ENCODE data around the gene NADK2. TPM values are rescaled to one million over a fixed set of nuclear protein-coding genes. Genes with fewer than 3 reads are reported as not detected.
"Not testable (repeated sequence)": the region's sequence is repeated elsewhere in the genome, so short reads cannot be mapped to it uniquely, and the experiment has no call there.

The NADK2 gene
- polyA plus RNA-seq, 3 donors: 9.0 to 17.1 (median 14.5) TPM

- WGBS, 3 donors: 96 to 100% (median 97%) methylated on average over 1 of the region's 1 CpG
- no peak overlapping the region for H3K27ac ChIP-seq (ENCODE audit: low read depth, low read length)
Observed at GRCh38 chr5:36222620-36223019, 19.1 kb downstream of the NADK2 start.

- H3K27ac ChIP-seq (ENCODE audit: low read depth, low read length): no peak overlapping the region
- WGBS, 3 donors: 71 to 100% (median 92%) methylated on average over 1 of the region's 1 CpG
Observed at GRCh38 chr5:36217988-36218387, 23.7 kb downstream of the NADK2 start.

- H3K27ac ChIP-seq (ENCODE audit: low read depth, low read length): no peak overlapping the region
Observed at GRCh38 chr5:36217567-36217966, 24.2 kb downstream of the NADK2 start.

GRCh38 chr5:36215910-36216309 is 25.8 kb downstream of the NADK2 start:
- no peak overlapping the region for H3K27ac ChIP-seq (ENCODE audit: low read depth, low read length)
- 61 to 80% (median 62%) methylated on average over 2 of the region's 2 CpGs for WGBS, 3 donors

More at GRCh38 chr5:36217567-36217966, 24.2 kb downstream of the NADK2 start:
- 67 to 92% (median 89%) methylated on average over 1 of the region's 1 CpG for WGBS, 3 donors

- H3K27ac ChIP-seq (ENCODE audit: low read depth, low read length): no peak overlapping the region
- WGBS, 3 donors: 84 to 92% (median 88%) methylated on average over 3 of the region's 3 CpGs
Observed at GRCh38 chr5:36214436-36214835, 27.3 kb downstream of the NADK2 start.

- H3K27ac ChIP-seq (ENCODE audit: low read depth, low read length): no peak overlapping the region
- 95 to 97% (median 96%) methylated on average over 3 of the region's 3 CpGs for WGBS, 3 donors
Observed at GRCh38 chr5:36209664-36210063, 32.1 kb downstream of the NADK2 start.

GRCh38 chr5:36208786-36209185 is 32.9 kb downstream of the NADK2 start:
- 93 to 99% (median 96%) methylated on average over 2 of the region's 2 CpGs for WGBS, 3 donors

GRCh38 chr5:36206913-36207312 is 34.8 kb downstream of the NADK2 start:
- no peak overlapping the region for H3K27ac ChIP-seq (ENCODE audit: low read depth, low read length)

More at GRCh38 chr5:36208786-36209185, 32.9 kb downstream of the NADK2 start:
- H3K27ac ChIP-seq (ENCODE audit: low read depth, low read length): no peak overlapping the region

- no peak overlapping the region for H3K27ac ChIP-seq (ENCODE audit: low read depth, low read length)
- 84 to 94% (median 90%) methylated on average over 2 of the region's 2 CpGs for WGBS, 3 donors
Observed at GRCh38 chr5:36205329-36205728, 36.4 kb downstream of the NADK2 start.

GRCh38 chr5:36202521-36202961 is 39.2 kb downstream of the NADK2 start:
- WGBS, 3 donors: 56 to 65% (median 63%) methylated on average over 3 of the region's 3 CpGs
- H3K27ac ChIP-seq (ENCODE audit: low read depth, low read length): no peak overlapping the region

GRCh38 chr5:36200513-36200912 is 41.2 kb downstream of the NADK2 start:
- H3K27ac ChIP-seq (ENCODE audit: low read depth, low read length): no peak overlapping the region
- WGBS, 3 donors: 86 to 88% (median 88%) methylated on average over 4 of the region's 4 CpGs

GRCh38 chr5:36199620-36200019 is 42.1 kb downstream of the NADK2 start:
- no peak overlapping the region for H3K27ac ChIP-seq (ENCODE audit: low read depth, low read length)
- 70 to 80% (median 72%) methylated on average over 2 of the region's 2 CpGs for WGBS, 3 donors

GRCh38 chr5:36198783-36199182 is 42.9 kb downstream of the NADK2 start:
- WGBS, 3 donors: 56 to 94% (median 85%) methylated on average over 2 to 3 of the region's 3 CpGs
- not testable (repeated sequence) for H3K27ac ChIP-seq (ENCODE audit: low read depth, low read length)

GRCh38 chr5:36198281-36198680 is 43.4 kb downstream of the NADK2 start:
- H3K27ac ChIP-seq (ENCODE audit: low read depth, low read length): no peak overlapping the region

GRCh38 chr5:36193746-36194145 is 48.0 kb downstream of the NADK2 start:
- WGBS, 3 donors: 67 to 97% (median 96%) methylated on average over 5 of the region's 5 CpGs
- no peak overlapping the region for H3K27ac ChIP-seq (ENCODE audit: low read depth, low read length)

GRCh38 chr5:36184408-36184807 is 57.3 kb downstream of the NADK2 start:
- not testable (repeated sequence) for H3K27ac ChIP-seq (ENCODE audit: low read depth, low read length)
- 89 to 97% (median 90%) methylated on average over 2 to 4 of the region's 4 CpGs for WGBS, 3 donors

- 67 to 73% (median 69%) methylated on average over 2 of the region's 2 CpGs for WGBS, 3 donors
Observed at GRCh38 chr5:36181774-36182173, 60.0 kb downstream of the NADK2 start.

GRCh38 chr5:36180556-36181350 is 61.0 kb downstream of the NADK2 start:
- no peak overlapping the region for H3K27ac ChIP-seq (ENCODE audit: low read depth, low read length)
- WGBS, 3 donors: 88 to 93% (median 93%) methylated on average over 2 of the region's 2 CpGs

More at GRCh38 chr5:36181774-36182173, 60.0 kb downstream of the NADK2 start:
- no peak overlapping the region for H3K27ac ChIP-seq (ENCODE audit: low read depth, low read length)

- no peak overlapping the region for H3K27ac ChIP-seq (ENCODE audit: low read depth, low read length)
- WGBS, 3 donors: 80 to 88% (median 83%) methylated on average over 4 of the region's 4 CpGs
Observed at GRCh38 chr5:36179950-36180349, 61.8 kb downstream of the NADK2 start.

GRCh38 chr5:36178524-36178890 is 63.2 kb downstream of the NADK2 start:
- WGBS, 3 donors: 88 to 92% (median 92%) methylated on average over 3 of the region's 3 CpGs
- H3K27ac ChIP-seq (ENCODE audit: low read depth, low read length): no peak overlapping the region
